Heart left ventricle (tissue), 16 donors: ENCODE measurements around the gene CDC16. TPM values are rescaled to one million over a fixed set of nuclear protein-coding genes. Genes with fewer than 3 reads are reported as not detected.
"Not testable (repeated sequence)": the region's sequence is repeated elsewhere in the genome, so short reads cannot be mapped to it uniquely, and the experiment has no call there.

ENCODE experiments used
- ATAC-seq, 4 donors: fragments of 200-7000 bp; cut with Tn5 transposase; one replicate each; pipeline ENCODE4 v1.9.1; 2020 to 2022; ENCODE audit warnings: moderate library complexity in 4 of 4, mild to moderate bottlenecking in 3 of 4, moderate number of reproducible peaks in 1 of 4
- DNase-seq, 5 donors: peaks; one replicate each; pipeline ENCODE4 v3.0.0-alpha.2; 2020
- H3K27ac ChIP-seq, 12 donors: fragments of 200-600 bp; sonication (generic) in 4 of 12; one replicate each; pipeline versions ENCODE4 v1.5.0 to v1.8.0; 2016 to 2022; ENCODE audit warnings: mild to moderate bottlenecking in 2 of 12
- H3K27me3 ChIP-seq, 9 donors: fragments of 200-600 bp; sonication (generic) in 2 of 9; one replicate each; pipeline versions ENCODE4 v1.5.1 to v1.8.0; 2016 to 2022; ENCODE audit warnings: mild to moderate bottlenecking in 3 of 9
- H3K36me3 ChIP-seq, 9 donors: fragments of 200-600 bp; sonication (generic) in 2 of 9; one replicate each; pipeline versions ENCODE4 v1.5.0 to v1.8.0; 2018 to 2022; ENCODE audit warnings: mild to moderate bottlenecking in 2 of 9
- H3K4me1 ChIP-seq, 12 donors: fragments of 200-600 bp; sonication (generic) in 4 of 12; one replicate each; pipeline versions ENCODE4 v1.5.0 to v1.8.0; 2016 to 2022; ENCODE audit warnings: mild to moderate bottlenecking in 3 of 12
- H3K4me3 ChIP-seq, 12 donors: fragments of 200-600 bp; sonication (generic) in 4 of 12; one replicate each; pipeline versions ENCODE4 v1.5.0 to v1.8.0; 2017 to 2022; ENCODE audit warnings: mild to moderate bottlenecking in 9 of 12, moderate library complexity in 4 of 12
- H3K9me3 ChIP-seq, 12 donors: fragments of 200-600 bp; sonication (generic) in 4 of 12; one replicate each; pipeline versions ENCODE4 v1.5.0 to v1.8.0; 2016 to 2022; ENCODE audit warnings: mild to moderate bottlenecking in 1 of 12
- POLR2A ChIP-seq, 2 donors: fragments of 450-650 bp; IDR thresholded peaks; one replicate each; pipeline ENCODE4 v1.6.1; 2017; ENCODE audit warnings: antibody characterized with exemption in 2 of 2, mild to moderate bottlenecking in 2 of 2, moderate library complexity in 2 of 2
- WGBS, 4 donors: extraction: QIAGEN DNeasy Blood & Tissue Kit in 2 of 4; methylation state at CpG; one replicate each; pipeline versions ENCODE4 v1.1.5 to v1.1.7; 2013 to 2018; 5-methylcytosine and 5-hydroxymethylcytosine counted together
- intact Hi-C, 10 donors: fragments of 100-400 bp; cut with DNase I; formaldehyde crosslinking; loops; one replicate each; pipeline versions ENCODE4 v1.11.1 to v1.14.2; 2022
- polyA plus RNA-seq, 2 donors: library from polyadenylated mRNA; stranded (reverse); fragments of 200-250 nt; gene quantifications; one replicate each; pipeline ENCODE4 v1.2.3, GENCODE V29; 2013
- total RNA-seq, 9 donors: library from RNA; depleted of rRNA in 2 of 9; stranded (reverse); fragments of >200 nt in 2 of 9; fragmentation: NEBNext Ultra II Directional in 3 of 9; extraction: Animal tissue kit (Norgen Biotek cat#: 25700) in 3 of 9; gene quantifications; one replicate each; pipeline versions ENCODE4 v1.1.0 to v1.2.4, GENCODE V29; 2016 to 2023
- TF ChIP-seq, protein P1 (sequence below), 12 donors: fragments of 200-600 bp; sonication (generic) in 4 of 12; IDR thresholded peaks; one replicate each; pipeline versions ENCODE4 v1.5.0 to v1.8.0; 2018 to 2022; ENCODE audit warnings: antibody characterized with exemption in 12 of 12, mild to moderate bottlenecking in 5 of 12
- donor health status: ischemic (EF 13 %, LVEDD 7.1; RV severe dilation, severe dysfunction).
- donor health status: healthy with polysubstance abuse.
- donor health status: DM: no; HTN: yes; CAD: no.
- donor health status: DM: no; HTN: no; CAD: no.
- donor health status: ischemic (EF 25% LVEDD 6.9; RV normal size, moderate dysfunction).
- donor health status: ischemic (EF 25% LVEDD 5.7; RV mildly dilated, moderate dysfunction).
- donor health status: healthy.
- donor health status: DM: yes; HTN: yes; CAD: no.
- donor health status: ischemic (EF 35%, LVEDD 5.7; RV mildly dilated, moderate dysfunction).
- donor health status: nonischemic (EF 11% LVEDD 7.7; RV severe dilation, severe dysfunction).
- donor health status: DM: yes; HTN: yes; CAD: no.
- donor health status: PGD.
- donor health status: ischemic (EF 29% LVEDD 5.4; RV normal size, mild dysfunction).
- donor health status: nonischemic (EF 23%, LVEDD 6.1; RV moderate dilation, normal function).

Gene CDC16
- total and polyA plus RNA-seq, 11 donors, result 20.0 to 41.7 (median 32.4) TPM

DNA sequence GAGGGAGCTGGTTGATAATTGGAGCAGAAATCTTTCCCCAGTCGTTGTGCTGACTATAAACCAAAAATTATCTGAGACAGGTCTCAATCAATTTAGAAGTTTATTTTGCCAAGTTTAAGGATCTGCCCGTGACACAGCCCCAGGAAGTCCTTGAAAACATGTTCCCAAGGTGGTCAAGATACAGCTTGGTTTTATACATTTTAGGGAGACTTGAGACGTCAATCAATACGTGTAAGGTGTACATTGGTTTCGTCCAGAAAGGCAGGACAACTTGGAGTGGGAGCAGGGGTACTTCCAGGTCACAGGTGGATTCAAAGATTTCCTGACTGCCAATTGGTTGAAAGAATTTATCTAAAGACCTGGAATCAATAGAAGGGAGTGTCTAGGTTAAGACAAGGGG is 38.1 kb upstream of the CDC16 start:
- 72 to 77% (median 76%) methylated on average over 5 of the region's 5 CpGs for WGBS, 4 donors
- no peak overlapping the region for H3K4me3 ChIP-seq
- intact Hi-C loops, result no loop called here
- DNase-seq, result no peak
- no peak overlapping the region for H3K27ac ChIP-seq
- H3K36me3 ChIP-seq, result no peaks in the 10 kb centered on the region
- peaks cover 0 to 15% (median 0%) of the 10 kb centered on the region in 12 donors for H3K9me3 ChIP-seq
- H3K27me3 ChIP-seq, result peaks cover 0 to 15% (median 6%) of the 10 kb centered on the region in 9 donors
- TF ChIP-seq, protein P1, sequence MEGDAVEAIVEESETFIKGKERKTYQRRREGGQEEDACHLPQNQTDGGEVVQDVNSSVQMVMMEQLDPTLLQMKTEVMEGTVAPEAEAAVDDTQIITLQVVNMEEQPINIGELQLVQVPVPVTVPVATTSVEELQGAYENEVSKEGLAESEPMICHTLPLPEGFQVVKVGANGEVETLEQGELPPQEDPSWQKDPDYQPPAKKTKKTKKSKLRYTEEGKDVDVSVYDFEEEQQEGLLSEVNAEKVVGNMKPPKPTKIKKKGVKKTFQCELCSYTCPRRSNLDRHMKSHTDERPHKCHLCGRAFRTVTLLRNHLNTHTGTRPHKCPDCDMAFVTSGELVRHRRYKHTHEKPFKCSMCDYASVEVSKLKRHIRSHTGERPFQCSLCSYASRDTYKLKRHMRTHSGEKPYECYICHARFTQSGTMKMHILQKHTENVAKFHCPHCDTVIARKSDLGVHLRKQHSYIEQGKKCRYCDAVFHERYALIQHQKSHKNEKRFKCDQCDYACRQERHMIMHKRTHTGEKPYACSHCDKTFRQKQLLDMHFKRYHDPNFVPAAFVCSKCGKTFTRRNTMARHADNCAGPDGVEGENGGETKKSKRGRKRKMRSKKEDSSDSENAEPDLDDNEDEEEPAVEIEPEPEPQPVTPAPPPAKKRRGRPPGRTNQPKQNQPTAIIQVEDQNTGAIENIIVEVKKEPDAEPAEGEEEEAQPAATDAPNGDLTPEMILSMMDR (IDR thresholded peaks at IDR 0.05), result no peak
- TF ChIP-seq POLR2A (IDR thresholded peaks at IDR 0.05), result no peak
- ATAC-seq, result no peak
- H3K4me1 ChIP-seq, result no peaks in the 10 kb centered on the region

DNA sequence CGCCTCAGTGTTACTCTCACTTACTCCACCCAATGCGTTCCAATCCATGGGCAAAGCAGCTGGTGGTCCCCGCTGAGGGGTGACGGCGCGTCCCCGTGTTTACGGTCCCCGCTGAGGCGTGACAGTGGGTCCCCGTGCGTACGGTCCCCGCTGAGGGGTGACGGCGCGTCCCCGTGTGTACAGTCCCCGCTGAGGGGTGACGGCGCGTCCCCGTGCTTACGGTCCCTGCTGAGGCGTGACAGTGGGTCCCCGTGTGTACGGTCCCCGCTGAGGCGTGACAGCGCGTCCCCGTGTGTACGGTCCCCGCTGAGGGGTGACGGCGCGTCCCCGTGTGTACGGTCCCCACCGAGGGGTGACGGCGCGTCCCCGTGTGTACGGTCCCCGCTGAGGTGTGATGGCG is 36.1 kb upstream of the CDC16 start:
- H3K27ac ChIP-seq, result no peak overlapping the region
- ATAC-seq (no peak), DNase-seq (no peak)
- peaks cover 0 to 2% (median 0%) of the 10 kb centered on the region in 12 donors for H3K9me3 ChIP-seq
- no peaks in the 10 kb centered on the region for H3K4me1 ChIP-seq
- intact Hi-C loops, result no loop called here
- WGBS, 4 donors, result 62 to 97% (median 74%) methylated on average over 10 to 47 of the region's 47 CpGs
- no peaks in the 10 kb centered on the region for H3K36me3 ChIP-seq
- no peak overlapping the region for H3K4me3 ChIP-seq
- TF ChIP-seq, protein P1 (IDR thresholded peaks at IDR 0.05), result no peak
- no peak for TF ChIP-seq POLR2A (IDR thresholded peaks at IDR 0.05)
- peaks cover 0 to 16% (median 6%) of the 10 kb centered on the region in 9 donors for H3K27me3 ChIP-seq

DNA sequence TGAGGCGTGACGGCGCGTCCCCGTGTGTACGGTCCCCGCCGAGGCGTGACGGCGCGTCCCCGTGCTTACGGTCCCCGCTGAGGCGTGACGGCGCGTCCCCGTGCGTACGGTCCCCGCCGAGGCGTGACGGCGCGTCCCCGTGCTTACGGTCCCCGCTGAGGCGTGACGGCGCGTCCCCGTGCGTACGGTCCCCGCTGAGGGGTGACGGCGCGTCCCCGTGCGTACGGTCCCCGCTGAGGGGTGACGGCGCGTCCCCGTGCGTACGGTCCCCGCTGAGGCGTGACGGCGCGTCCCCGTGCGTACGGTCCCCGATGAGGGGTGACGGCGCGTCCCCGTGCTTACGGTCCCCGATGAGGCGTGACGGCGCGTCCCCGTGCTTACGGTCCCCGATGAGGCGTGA is 35.2 kb upstream of the CDC16 start:
- H3K4me1 ChIP-seq, H3K9me3 ChIP-seq, ATAC-seq, DNase-seq, intact Hi-C loops, H3K4me3 ChIP-seq, H3K27ac ChIP-seq, H3K36me3 ChIP-seq: not testable (repeated sequence)
- WGBS, 4 donors, result 25 to 52% (median 27%) methylated on average over 27 to 66 of the region's 75 CpGs; no CpG with 5 or more reads in 1 of the 4 donors
- H3K27me3 ChIP-seq, result peaks cover 0 to 16% (median 6%) of the 10 kb centered on the region in 9 donors

DNA sequence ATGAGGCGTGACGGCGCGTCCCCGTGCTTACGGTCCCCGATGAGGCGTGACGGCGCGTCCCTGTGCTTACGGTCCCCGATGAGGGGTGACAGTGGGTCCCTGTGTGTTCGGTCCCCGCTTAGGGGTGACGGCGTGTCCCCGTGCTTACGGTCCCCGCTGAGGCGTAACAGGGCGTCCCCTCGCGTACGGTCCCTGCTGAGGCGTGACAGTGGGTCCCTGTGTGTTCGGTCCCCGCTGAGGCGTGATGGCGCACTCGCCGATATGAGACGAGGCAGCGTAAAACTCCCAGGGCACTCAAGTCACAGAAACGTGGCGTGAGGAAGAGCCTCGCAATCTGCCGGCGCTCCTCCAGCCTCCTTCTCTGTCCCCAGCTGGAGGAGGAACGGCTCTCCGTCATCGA is 34.7 kb upstream of the CDC16 start:
- Histone ChIP-seq H3K27ac (no peak overlapping the region), H3K36me3 (no peaks in the 10 kb centered on the region), H3K4me3 (peak overlapping the region in 1 of 12 donors; percentile 20), H3K4me1 (no peaks in the 10 kb centered on the region), H3K9me3 (no peaks in the 10 kb centered on the region), H3K27me3 (peaks cover 0 to 15% (median 6%) of the 10 kb centered on the region in 9 donors)
- 18 to 87% (median 53%) methylated on average over 19 to 42 of the region's 42 CpGs for WGBS, 4 donors
- DNase-seq (no peak), ATAC-seq (no peak)
- intact Hi-C loops, result no loop called here
- TF ChIP-seq, protein P1 (IDR thresholded peaks at IDR 0.05), result no peak
- no peak for TF ChIP-seq POLR2A (IDR thresholded peaks at IDR 0.05)

DNA sequence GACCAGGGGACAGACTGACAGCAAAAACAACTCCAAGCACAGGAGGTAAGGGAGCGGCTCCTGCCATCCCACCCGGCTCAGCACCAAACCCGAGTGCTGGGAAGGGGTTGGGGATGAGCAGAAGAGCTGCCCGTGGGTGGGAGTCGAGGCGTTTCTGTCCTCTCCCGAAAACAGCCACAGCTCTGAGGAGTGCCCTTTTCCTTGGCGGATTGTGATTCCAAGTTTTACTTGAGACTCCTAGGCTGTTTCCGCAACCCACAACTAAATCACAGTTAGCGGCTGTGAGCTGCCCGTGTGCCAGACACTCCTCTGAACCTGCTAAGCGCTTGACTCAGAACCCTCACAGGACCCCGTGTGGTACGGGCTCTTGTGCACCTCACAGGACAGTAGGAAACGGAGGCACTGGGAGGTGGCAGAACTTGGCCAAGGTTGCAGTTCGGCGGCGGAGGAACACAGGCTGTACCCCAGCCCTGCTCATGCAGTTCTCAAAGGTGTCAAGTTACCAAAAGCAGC is 34.2 kb upstream of the CDC16 start:
- Histone ChIP-seq H3K9me3 (no peaks in the 10 kb centered on the region), H3K27ac (no peak overlapping the region), H3K36me3 (no peaks in the 10 kb centered on the region), H3K4me1 (no peaks in the 10 kb centered on the region), H3K27me3 (peaks cover 0 to 15% (median 6%) of the 10 kb centered on the region in 9 donors), H3K4me3 (peak overlapping the region in 1 of 12 donors; percentile 20)
- 27 to 86% (median 43%) methylated on average over 18 of the region's 18 CpGs for WGBS, 4 donors
- intact Hi-C loops, result no loop called here
- TF ChIP-seq, protein P1 (IDR thresholded peaks at IDR 0.05), result no peak
- no peak for TF ChIP-seq POLR2A (IDR thresholded peaks at IDR 0.05)
- DNase-seq (no peak), ATAC-seq (no peak)
